HG02678 (cell line): Measurements from ENCODE around the gene MYO18B.

Experiments used
- ATAC-seq: cut with Tn5 transposase; IDR thresholded peaks from one replicate; pipeline ENCODE4 v1.9.1; 2021; ENCODE audit warnings: mild to moderate bottlenecking, moderate library complexity; ENCODE audit not compliant: unreplicated experiment

The MYO18B gene

DNA sequence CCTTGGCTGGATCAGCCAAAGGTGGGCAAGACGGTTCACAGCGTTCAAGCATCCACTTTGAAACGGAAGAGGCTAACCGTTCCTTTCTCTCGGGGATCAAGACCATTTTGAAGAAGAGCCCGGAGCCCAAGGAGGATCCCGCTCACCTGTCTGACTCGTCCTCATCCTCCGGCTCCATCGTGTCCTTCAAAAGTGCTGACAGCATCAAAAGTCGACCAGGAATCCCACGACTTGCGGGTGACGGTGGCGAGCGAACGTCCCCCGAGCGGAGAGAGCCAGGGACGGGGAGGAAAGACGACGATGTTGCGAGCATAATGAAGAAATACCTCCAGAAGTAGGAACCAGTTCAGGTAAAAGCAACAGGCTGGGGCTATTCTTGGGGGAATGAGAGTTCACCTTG lies 285.4 kb downstream of the MYO18B start:
- no peak for ATAC-seq

GRCh38 chr22:26031641-26032040 lies 289.7 kb downstream of the MYO18B start:
- no peak for ATAC-seq

GRCh38 chr22:26033071-26033470 lies 291.1 kb downstream of the MYO18B start:
- no peak for ATAC-seq

DNA sequence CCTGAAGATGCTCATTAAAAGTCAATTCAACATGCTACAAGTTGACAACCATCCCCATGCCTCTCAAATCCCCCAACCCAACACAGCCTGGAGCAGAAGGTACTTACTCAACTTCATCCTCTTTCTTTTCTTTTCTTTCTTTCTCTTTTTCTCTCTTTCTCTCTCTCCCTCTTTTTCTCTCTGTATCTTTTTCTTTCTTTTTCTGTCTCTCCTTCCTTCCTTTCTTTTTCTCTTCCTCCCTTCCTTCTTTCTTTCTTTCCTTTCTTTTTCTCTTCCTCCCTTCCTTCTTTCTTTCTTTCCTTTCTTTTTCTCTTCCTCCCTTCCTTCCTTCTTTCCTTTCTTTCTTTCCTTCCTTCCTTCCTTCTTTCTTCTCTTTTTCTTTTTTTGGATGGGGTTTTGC lies 291.6 kb downstream of the MYO18B start:
- ATAC-seq: no peak

DNA sequence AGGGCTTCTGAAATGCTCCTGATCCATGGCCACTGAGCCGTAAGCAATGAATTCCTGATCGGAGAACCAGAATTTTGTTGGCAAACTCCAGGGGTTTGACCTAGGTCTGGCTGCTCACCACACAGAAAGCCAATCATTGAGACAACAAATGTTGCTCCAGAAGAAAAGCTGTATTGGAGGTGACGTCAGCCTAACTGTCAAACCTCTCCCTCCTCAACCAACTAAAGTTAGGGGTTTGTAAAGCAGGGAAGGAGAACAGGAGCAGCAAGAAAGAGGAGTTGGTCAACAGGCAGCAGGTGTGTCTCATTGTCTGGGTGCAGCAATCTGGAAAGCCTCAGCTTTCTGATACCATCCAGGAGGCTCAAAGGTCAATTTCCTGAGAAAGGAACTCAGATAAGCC lies 293.5 kb downstream of the MYO18B start:
- no peak for ATAC-seq

GRCh38 chr22:26038365-26038764 lies 296.4 kb downstream of the MYO18B start:
- ATAC-seq: no peak

GRCh38 chr22:26041931-26042330 lies 299.9 kb downstream of the MYO18B start:
- ATAC-seq: no peak

- ATAC-seq: no peak
Observed at GRCh38 chr22:26043031-26043430, 301.0 kb downstream of the MYO18B start.

DNA sequence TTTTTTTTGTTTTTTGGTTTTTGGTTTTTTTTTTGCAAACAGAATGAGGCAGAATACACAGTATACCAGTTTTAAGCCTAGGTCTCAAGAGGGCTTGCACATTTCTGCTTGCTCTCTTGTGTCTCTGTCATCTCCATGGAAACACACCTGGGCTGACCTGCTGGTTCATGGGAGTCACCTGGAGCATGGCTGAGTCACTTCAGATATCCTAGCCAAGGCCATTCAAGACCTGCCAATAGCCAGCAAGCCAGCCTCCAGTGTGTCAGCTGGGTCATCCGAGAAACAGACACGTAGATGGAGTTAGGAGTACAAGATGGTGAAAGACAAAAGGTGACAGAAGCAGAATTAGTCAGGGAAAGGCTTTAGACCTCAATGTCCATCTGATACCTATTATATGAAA lies 303.1 kb downstream of the MYO18B start:
- no peak for ATAC-seq

- no peak for ATAC-seq
Observed at GRCh38 chr22:26045860-26046259, 303.9 kb downstream of the MYO18B start.

DNA sequence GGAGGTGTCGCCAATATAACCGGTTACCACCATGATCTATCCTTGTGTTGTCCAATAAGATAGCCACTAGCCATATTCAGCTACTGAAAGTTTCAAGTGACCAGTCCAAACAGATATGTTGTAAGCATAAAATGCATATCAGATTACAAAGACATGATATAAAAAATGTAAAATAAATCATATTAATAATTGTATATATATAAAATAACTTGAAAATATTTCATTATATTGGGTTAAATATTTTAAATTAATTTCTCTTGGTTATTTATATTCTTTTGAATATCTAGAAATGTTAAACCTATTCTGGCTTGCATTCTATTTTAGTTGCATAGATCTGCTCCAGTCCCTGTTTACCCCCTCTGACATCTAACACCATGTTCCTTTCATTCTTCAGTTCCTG lies 305.5 kb downstream of the MYO18B start:
- no peak for ATAC-seq

DNA sequence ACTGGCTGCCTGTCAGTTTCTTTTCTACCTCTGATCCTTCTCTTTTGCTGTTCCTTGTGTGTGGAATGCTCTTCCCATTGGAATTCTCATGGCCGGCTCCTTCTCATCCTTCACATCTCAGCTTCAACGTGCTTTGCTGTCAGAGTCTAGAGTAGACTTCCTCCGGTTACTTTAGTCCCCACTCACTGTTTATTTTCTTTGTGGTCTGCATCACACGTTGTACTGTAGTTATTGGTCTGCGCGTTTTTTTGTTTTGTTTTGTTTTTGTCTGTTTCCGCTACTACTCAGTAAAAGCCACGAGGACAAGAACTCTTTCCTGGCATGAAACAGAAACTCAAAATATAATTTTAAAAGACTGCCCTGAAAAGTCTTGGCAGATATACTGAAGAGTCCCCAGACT lies 305.9 kb downstream of the MYO18B start:
- ATAC-seq: no peak

DNA sequence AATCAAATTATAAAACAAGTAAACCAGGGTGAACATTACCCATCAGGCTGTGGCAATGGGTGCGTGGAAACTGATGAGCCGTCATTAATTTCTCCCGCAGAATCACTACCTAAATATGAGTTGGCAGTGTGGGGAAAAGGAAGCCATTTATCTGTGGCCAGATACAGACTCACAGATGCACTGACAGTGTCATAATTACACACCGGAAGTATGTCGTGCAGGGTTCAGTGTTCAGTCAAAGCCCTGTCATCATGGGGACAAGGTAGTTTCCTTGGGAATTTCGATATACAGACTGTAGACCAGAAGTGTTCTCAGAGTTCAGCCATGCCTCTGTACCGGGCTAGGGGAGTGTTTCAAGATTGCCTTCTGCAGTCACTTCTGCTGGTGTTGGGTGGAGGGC lies 308.1 kb downstream of the MYO18B start:
- no peak for ATAC-seq

- ATAC-seq: no peak
Observed at GRCh38 chr22:26053737-26054316, 311.8 kb downstream of the MYO18B start.

GRCh38 chr22:26054841-26055605 lies 313.0 kb downstream of the MYO18B start:
- ATAC-seq: no peak

DNA sequence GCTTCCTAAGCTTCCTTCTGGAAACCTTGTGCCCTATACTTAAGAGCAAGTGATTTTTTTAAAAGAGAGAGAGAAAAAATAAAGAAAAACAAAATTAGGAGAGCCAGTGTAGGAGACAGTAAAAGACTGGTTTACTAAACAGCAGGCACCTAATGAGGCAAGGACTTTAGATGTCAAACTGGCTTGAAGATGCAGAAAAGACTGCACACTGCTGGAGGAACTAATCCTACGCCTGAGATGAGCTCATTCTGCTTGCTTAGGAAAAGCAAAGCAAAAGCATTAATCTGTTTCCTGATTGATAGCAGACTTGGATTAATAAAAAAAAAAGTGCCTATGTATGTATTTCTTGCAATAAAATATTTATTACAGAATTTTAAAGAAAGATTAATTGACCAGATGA lies 313.7 kb downstream of the MYO18B start:
- ATAC-seq: no peak

DNA sequence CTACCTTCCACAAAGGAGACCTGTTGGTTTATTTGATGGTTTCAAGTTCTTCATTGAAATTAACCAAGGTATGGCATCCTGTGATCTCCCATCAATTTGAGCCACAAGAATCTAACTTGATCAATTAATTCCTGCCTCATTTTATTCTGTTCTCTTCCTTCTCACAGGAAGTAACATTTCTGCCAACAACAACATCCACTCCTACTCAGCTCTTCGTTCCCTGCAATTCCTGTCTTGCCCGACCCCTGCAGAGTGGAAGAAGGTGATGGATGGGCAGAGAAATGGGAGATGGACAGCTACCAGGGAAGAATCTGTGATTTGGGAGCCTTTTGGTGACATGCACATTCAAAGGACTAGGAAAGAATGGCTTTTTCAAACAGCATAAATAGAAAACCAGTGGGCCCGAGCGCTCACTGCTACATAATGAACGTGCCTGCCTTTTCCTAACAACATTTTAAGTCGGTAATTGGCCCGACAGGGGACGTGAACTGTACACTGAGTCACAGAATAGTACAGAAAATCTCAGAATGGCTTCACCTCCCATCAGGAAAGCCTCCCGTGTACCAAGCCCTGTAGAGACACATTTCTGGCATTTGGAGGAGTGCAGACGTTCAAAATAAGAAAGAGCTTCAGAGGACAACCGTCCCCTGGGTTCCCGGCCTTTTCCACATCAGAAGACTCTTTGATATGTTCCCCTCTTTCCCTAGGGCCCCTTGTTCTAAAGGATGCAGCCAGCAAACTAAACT lies 314.6 kb downstream of the MYO18B start:
- no peak for ATAC-seq

GRCh38 chr22:26057731-26058130 lies 315.7 kb downstream of the MYO18B start:
- no peak for ATAC-seq

DNA sequence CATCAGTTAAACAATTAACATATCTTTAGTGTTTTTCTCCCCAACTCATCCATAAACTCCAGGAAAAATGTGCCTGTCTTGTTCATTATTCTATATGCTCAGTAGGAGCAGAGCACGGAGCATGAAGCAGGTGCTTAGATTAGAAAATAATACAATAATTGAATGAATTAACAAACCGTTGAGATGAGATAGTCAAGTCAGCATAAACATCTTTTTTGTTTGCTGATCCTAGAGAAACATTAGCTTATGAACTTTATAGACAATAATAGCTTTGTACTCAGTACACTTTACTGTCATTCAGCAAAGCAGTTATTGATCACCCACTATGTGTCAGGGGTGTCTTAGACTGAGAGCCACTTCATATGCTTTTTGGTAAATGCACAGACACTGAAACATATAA lies 322.1 kb downstream of the MYO18B start:
- no peak for ATAC-seq

- no peak for ATAC-seq
Observed at GRCh38 chr22:26065847-26066246, 323.9 kb downstream of the MYO18B start.

GRCh38 chr22:26066534-26066933 lies 324.5 kb downstream of the MYO18B start:
- ATAC-seq: no peak

GRCh38 chr22:26068571-26068970 lies 326.6 kb downstream of the MYO18B start:
- ATAC-seq: no peak
